PFSK-1 (cell line): Measurements from ENCODE around the gene CD81.
A peak's percentile ranks its signal among the peaks of the same experiment; 100 is the strongest.

Experiments
- FOXP2 ChIP-seq: optimal IDR thresholded peaks from 2 replicates; pipeline ENCODE3; 2011; ENCODE audit warnings: borderline replicate concordance, control low read depth, inconsistent platforms; ENCODE audit not compliant: insufficient read depth; ENCODE audit errors: extremely low read length, extremely low read depth
- POLR2AphosphoS5 ChIP-seq: IDR thresholded peaks from 2 replicates; pipeline ENCODE4 v1.6.1; 2012; ENCODE audit warnings: low read depth, mild to moderate bottlenecking, control low read depth, low read length, moderate library complexity
- SIN3A ChIP-seq: IDR thresholded peaks from 2 replicates; pipeline ENCODE4 v1.6.1; 2012; ENCODE audit warnings: mild to moderate bottlenecking, low read length, moderate library complexity, borderline replicate concordance; ENCODE audit not compliant: insufficient read depth
- TAF1 ChIP-seq: IDR thresholded peaks from 2 replicates; pipeline ENCODE4 v1.6.1; 2012; ENCODE audit warnings: low read length, control low read depth, borderline replicate concordance; ENCODE audit not compliant: insufficient read depth
- TF ChIP-seq, protein P1 (sequence below), 2 experiments: IDR thresholded peaks; 2 replicates each; pipeline versions ENCODE4 v1.6.1 to v1.8.0; 2011 to 2012; ENCODE audit warnings: low read depth in 2 of 2, low read length in 2 of 2, control low read depth in 1 of 2, inconsistent platforms in 1 of 2, mild to moderate bottlenecking in 1 of 2, moderate library complexity in 1 of 2; ENCODE audit not compliant: insufficient read depth in 1 of 2

Gene CD81

GRCh38 chr11:2378527-2379210 lies 1.6 kb downstream of the CD81 start:
- TF ChIP-seq POLR2AphosphoS5 (no peak), FOXP2 (peak; percentile 36), SIN3A (no peak), TAF1 (no peak)
- TF ChIP-seq, protein P1, sequence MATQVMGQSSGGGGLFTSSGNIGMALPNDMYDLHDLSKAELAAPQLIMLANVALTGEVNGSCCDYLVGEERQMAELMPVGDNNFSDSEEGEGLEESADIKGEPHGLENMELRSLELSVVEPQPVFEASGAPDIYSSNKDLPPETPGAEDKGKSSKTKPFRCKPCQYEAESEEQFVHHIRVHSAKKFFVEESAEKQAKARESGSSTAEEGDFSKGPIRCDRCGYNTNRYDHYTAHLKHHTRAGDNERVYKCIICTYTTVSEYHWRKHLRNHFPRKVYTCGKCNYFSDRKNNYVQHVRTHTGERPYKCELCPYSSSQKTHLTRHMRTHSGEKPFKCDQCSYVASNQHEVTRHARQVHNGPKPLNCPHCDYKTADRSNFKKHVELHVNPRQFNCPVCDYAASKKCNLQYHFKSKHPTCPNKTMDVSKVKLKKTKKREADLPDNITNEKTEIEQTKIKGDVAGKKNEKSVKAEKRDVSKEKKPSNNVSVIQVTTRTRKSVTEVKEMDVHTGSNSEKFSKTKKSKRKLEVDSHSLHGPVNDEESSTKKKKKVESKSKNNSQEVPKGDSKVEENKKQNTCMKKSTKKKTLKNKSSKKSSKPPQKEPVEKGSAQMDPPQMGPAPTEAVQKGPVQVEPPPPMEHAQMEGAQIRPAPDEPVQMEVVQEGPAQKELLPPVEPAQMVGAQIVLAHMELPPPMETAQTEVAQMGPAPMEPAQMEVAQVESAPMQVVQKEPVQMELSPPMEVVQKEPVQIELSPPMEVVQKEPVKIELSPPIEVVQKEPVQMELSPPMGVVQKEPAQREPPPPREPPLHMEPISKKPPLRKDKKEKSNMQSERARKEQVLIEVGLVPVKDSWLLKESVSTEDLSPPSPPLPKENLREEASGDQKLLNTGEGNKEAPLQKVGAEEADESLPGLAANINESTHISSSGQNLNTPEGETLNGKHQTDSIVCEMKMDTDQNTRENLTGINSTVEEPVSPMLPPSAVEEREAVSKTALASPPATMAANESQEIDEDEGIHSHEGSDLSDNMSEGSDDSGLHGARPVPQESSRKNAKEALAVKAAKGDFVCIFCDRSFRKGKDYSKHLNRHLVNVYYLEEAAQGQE (IDR thresholded peaks at IDR 0.05; ENCODE audit: insufficient read depth in 1 of 2, low read depth in 2 of 2, low read length in 2 of 2): no peak

DNA sequence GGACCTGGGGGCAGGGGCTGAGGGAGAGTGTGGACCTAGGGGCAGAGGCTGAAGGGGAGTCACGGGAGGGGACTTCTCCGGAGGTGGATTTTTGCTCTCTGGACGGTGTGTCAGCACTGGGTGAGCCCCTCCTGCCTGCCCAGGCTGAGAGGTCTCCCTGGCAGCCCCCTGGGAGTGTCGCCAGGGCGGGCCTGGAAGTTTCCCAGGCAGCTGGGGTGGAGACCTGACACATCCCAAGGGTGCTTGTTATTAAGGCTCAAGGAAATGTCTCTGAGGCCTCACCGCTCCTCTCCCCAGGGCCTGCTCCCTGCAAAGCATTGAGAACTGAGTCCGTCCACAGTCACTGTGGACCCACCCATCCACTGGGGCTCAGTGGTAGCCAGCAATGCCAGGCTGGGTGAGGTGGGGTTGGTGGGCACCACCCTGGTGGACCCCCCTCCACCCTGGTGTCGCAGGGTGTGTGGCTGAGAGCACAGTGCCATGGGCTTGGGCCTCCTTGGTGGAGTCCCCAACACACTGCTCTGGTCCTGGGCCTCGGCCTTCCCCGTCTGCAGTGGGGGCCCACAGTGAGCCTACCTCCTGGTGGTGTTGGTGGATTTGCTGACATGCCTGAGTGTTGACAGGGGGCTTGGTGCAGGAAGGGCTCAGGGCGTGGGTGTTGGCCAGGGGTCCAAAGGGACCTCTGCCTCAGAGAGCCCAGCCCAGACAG lies 2.5 kb downstream of the CD81 start:
- TF ChIP-seq POLR2AphosphoS5 (no peak), SIN3A (no peak), TAF1 (no peak), FOXP2 (no peak)
- TF ChIP-seq, protein P1 (IDR thresholded peaks at IDR 0.05; ENCODE audit: insufficient read depth in 1 of 2, low read depth in 2 of 2, low read length in 2 of 2): no peak

GRCh38 chr11:2380396-2380795 lies 3.3 kb downstream of the CD81 start:
- TF ChIP-seq, protein P1 (IDR thresholded peaks at IDR 0.05; ENCODE audit: insufficient read depth in 1 of 2, low read depth in 2 of 2, low read length in 2 of 2): no peak
- no peak for TF ChIP-seq SIN3A

DNA sequence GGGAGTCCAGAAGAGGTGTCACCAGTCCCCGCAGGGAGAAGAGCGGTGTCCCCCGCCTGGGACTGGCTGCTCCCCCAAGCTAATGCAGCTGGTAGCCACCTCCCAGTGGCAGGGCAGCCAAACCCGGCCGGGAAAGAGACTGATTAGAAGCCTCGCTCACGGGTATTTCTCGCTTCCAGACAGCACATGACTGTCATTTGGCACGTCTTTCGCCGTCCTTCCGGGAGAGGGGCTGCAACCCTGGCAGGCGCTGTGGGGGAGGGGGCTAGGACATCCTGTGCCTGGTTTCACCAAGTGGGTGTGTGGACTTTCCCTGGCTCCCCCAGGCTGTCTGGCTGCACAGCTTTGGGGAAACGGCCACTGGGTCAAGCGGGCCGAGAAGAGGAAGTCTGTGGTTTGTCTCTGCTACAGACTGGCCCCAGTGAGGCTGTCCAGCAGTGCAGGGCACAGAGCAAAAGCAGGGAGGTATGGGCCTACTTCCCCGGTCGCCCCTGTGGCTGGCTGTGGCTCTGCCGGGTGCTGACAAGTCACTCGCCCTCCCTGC lies 3.8 kb downstream of the CD81 start:
- peak; percentile 66 for TF ChIP-seq FOXP2
- TF ChIP-seq, protein P1 (IDR thresholded peaks at IDR 0.05; ENCODE audit: insufficient read depth in 1 of 2, low read depth in 2 of 2, low read length in 2 of 2): peak; percentile 49 to 52; a peak in 2 of 4 replicates
- peak; percentile 79; the same call in 1 of the 2 replicates for TF ChIP-seq SIN3A
- no peak for TF ChIP-seq POLR2AphosphoS5
